DMS 273 treated with DMSO at 0.1 percent for 48 hours (cell line): ENCODE data around the gene S100A8.
A peak's percentile ranks its signal among the peaks of the same experiment; 100 is the strongest.
"Not testable (repeated sequence)": the region's sequence is repeated elsewhere in the genome, so short reads cannot be mapped to it uniquely, and the experiment has no call there.

Experiments
- DNase-seq: peaks from one replicate; lab custom pipeline; 2025; lab: John Stamatoyannopoulos, UW

The S100A8 gene

GRCh38 chr1:153417136-153417888, 26.4 kb upstream of the S100A8 start:
- DNase-seq, result no peak

GRCh38 chr1:153415850-153416570, 25.1 kb upstream of the S100A8 start, which contains the start of gene S100A7A:
Gene S100A7A, plus strand, starts transcription at chr1:153416520. Its CDS starts 1,563 bp downstream, at chr1:153418083.
- DNase-seq, result no peak

DNA sequence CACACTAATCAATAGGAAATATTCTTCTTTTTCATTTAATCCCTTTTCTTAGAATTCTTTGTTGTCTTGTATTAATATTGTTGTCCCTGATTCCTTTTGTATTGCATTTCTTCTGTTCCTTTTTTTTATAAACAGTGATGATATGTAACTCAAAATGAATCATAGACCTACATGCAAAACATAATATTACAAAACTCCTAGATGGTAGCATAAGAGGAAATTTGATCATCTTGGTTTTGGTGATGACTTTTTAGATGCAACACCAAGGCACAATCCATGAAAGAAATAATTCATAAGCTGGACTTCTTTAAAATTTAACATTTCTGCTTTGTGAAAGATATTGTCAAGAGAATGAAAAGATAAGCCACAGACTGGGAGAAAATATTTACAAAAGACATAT, 23.1 kb upstream of the S100A8 start:
- DNase-seq, result not testable (repeated sequence)

- not testable (repeated sequence) for DNase-seq
Measured at GRCh38 chr1:153407274-153407673, 16.4 kb upstream of the S100A8 start.

- DNase-seq, result not testable (repeated sequence)
Measured at GRCh38 chr1:153405825-153406599, 15.1 kb upstream of the S100A8 start.

DNA sequence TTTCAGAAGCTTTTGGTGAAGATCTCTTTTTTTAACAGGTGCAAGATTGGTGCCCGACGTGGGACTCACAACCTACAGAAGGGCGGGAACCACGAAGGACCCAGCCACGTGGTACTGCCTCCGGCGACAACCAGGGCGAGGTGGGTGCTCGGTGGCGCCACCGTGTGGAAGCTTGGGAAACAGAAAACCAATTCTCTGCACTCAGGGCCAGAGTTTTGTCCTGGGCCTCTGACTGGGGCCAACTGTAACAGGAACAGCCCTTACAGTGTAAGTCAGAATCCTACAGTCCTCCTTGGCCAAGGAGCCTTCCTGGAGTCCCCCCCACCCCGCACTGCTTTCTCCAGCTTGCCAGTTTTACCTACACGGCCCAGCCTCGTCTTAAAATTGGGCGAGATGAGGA, 13.9 kb upstream of the S100A8 start:
- DNase-seq, result no peak

DNA sequence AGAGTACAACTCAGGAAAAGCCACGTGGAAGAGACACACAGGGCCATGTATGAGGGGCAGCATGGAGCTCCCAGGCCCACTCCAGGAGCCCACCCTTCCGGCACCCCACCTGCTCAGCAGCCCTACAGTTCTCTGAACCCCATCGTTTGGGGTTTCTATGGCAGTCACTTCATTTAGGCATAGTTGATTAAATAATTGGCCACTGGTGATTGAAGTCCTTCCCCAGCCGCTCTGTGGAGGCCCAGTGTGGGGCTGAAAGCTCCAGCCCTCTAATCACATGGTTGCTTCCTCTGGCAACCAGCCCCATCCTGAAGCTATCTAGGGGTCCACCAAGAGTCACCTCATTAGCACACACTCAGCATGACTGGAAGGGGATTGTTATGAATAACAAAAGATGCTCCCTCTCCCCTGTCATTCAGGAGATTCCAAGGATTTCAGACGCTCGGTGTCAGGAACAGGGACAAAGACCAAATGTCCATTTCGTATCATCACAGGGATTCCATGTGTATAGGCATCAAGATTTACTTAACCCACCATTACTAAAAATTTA, 13.3 kb upstream of the S100A8 start:
- no peak for DNase-seq

DNA sequence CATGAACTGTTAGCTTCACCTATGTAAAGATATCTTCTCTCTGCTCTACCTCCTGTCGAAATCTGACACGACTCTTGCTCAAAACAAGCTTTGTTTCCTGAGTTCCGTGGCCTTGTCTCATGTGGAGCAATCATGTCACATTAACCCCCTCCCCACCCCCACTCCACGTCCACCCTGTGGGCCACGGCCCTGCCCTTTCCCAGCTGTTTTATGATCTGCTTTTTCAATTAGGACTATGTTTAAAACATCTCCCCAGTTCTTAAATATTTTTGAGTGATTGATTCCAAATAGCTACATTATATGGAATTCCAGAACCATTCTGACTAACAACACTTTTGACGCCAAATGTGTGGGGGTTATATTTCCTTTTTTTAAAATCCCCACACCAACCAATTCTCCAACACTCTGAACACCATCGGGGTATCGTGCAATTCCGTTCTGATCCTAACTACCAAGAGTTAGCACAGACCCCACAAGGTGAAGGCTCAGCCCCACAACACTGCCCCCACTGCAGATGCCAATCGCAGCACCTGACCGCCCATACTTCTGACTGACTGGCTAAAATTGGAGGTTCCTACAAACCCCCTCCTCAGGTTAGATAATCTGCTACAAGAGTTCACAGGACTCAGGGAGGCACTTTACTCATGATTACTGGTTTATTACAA, 12.7 kb upstream of the S100A8 start:
- no peak for DNase-seq

DNA sequence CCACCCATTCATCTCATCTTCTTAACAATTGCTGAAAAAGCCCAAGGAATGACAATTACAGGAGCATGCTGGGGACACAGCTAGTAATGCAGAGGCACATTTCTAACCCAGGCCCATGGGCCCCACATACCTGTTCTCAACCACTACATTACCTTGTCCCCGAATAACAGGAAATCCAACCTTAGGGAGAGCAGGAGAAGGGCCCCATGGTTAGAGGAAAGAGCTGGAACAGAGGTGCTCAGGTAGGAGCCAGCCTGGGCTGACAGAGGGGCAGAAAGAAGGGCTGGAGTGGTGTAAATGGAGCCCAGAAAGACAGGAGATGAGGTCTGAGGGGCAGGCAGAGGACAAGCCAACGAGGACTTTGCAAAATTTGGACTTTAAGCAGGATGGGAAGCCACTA, 11.4 kb upstream of the S100A8 start:
- DNase-seq, result no peak

DNA sequence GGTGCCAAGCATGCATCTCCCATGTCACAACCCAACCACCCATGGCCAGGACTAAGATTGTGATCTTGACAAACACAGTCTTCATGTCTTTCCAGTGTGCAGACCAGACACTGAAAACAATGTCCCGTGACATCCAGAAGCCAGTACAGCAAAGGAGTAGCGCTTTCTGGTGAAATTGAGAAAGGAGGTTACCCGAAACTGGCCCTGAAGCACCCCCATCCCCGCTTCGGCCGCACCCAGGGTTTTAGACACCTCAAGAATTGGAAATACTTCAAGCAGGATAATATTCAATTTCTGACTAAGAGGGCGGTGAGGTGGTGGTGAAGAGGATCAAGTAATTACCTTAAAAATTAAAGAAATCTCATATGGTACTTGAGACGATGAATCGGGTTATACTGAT, 10.6 kb upstream of the S100A8 start:
- no peak for DNase-seq

GRCh38 chr1:153400244-153400643, 9.4 kb upstream of the S100A8 start:
- no peak for DNase-seq

- DNase-seq, result no peak
Measured at GRCh38 chr1:153399401-153400055, 8.7 kb upstream of the S100A8 start.

GRCh38 chr1:153397924-153398651, 7.2 kb upstream of the S100A8 start:
- no peak for DNase-seq

GRCh38 chr1:153397051-153397923, 6.4 kb upstream of the S100A8 start:
- peak; percentile 39 for DNase-seq

GRCh38 chr1:153396461-153396860, 5.6 kb upstream of the S100A8 start:
- DNase-seq, result no peak

DNA sequence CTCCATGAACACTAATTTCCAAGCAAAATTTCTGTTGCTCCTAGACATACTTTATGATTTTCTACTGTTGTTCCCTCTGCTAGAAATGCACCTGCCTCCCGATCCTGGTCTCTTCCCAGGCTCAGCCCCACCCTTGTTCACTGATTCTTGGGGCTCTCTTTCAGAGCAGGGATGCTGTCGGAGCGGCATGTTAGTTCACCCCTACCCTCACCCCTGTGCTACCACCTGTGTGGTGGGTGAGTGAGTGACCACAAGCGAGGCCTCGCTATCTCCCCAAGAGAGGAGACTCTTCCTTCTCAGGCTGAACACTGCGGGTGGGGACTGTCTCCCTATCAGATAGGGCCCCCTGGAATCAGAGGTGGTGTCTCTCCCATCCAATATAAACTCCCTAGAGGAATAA, 4.9 kb upstream of the S100A8 start:
- DNase-seq, result no peak

DNA sequence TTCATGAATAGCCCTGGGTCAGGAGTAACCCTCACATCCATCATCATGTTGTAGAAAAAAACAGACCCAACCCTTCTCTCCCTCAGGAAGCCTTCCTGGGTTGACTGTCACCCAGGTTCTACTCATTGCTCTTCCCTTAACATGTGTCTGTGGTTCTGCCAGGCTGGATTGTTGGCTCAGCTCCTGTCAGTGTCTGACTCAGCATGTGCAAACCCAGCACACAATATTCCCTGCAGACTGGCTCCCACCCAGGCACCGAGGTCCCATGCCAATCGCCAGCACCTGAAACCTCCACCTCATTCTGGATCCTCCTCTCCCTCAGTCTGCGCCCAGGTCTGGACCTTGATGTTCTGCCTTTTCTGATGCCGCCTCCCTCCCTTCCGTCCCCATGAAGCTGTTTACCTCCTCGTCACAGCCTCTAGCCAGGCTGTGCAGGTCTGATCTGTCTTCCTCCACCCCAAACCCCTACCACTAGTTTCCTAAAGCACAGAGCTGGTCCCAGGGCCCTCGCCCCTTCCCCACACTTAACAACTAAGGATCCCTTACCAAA, 4.3 kb upstream of the S100A8 start:
- DNase-seq, result no peak

- no peak for DNase-seq
Measured at GRCh38 chr1:153394391-153394790, 3.5 kb upstream of the S100A8 start.

- no peak for DNase-seq
Measured at GRCh38 chr1:153393926-153394325, 3.1 kb upstream of the S100A8 start.
